Measurements from ENCODE around the gene TAF4B.

The TAF4B gene

DNA sequence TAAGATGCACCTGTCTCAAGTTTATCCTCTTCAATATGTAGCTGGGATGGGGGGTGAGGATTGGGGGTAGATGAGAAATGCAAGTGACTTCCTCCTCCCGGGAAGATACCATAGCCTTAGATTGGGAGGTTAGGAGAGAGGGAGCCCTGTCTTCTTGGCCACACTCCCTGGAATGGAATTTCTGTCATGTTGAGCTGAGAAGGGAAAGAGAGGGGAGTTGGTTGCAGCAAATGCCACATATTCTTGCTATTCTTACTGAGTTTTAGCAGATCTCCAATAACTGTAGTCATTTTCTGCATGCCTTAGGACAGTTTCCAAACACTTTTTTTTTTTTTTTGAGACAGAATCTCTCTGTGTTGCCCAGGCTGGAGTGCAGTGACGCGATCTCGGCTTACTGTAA, 35.9 kb downstream of the TAF4B start:
- no peak for TF ChIP-seq Cebpa-rat (IDR thresholded peaks at IDR 0.05)
- H3K27ac ChIP-seq, result no peak overlapping the region

DNA sequence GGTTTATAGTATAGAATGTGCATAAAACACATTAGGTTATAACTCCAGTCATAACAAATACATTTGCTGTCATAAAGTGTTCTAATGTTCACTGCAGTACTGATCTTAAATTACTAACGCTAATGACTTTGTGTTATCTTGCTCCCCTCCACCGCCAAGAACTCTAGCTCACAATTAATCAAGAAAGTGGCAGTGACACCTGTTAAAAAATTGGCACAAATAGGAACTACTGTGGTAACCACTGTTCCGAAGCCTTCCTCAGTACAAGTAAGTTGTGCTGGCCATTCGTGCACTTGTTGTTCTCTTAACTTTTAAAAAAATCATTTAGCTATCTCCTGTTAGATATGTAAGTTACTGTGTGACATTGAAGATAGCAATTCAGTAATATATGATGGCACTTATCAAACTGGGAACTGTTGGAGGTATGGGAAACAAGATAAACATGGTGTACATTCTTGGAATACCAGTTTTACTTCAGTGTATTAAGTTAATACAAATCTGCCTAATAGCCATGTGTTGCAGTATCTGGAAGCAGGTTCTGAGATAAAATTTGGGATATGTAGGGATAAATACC, 41.2 kb downstream of the TAF4B start:
- no peaks in the 10 kb centered on the region for H3K9me3 ChIP-seq
- no peaks in the 10 kb centered on the region for H3K4me1 ChIP-seq
- H3K4me2 ChIP-seq, result no peak overlapping the region
- no peak for TF ChIP-seq Cebpa-rat (IDR thresholded peaks at IDR 0.05)
- no peaks in the 10 kb centered on the region for H3K27me3 ChIP-seq
- no peak overlapping the region for H3K9ac ChIP-seq
- peaks cover 44% of the 10 kb centered on the region for H3K36me3 ChIP-seq
- no peak overlapping the region for H3K27ac ChIP-seq
- H3K4me3 ChIP-seq, result no peak overlapping the region
- peaks cover 24% of the 10 kb centered on the region for H4K20me1 ChIP-seq

More for the DNA sequence above, 35.9 kb downstream of the TAF4B start:
- Histone ChIP-seq H3K9ac (no peak overlapping the region), H3K36me3 (peaks cover 16% of the 10 kb centered on the region; the same call in 1 of the 2 replicates), H3K4me3 (no peak overlapping the region), H4K20me1 (peaks cover 25% of the 10 kb centered on the region), H3K9me3 (peaks cover 22% of the 10 kb centered on the region), H3K27me3 (no peaks in the 10 kb centered on the region), H3K4me1 (no peaks in the 10 kb centered on the region), H3K4me2 (no peak overlapping the region)

DNA sequence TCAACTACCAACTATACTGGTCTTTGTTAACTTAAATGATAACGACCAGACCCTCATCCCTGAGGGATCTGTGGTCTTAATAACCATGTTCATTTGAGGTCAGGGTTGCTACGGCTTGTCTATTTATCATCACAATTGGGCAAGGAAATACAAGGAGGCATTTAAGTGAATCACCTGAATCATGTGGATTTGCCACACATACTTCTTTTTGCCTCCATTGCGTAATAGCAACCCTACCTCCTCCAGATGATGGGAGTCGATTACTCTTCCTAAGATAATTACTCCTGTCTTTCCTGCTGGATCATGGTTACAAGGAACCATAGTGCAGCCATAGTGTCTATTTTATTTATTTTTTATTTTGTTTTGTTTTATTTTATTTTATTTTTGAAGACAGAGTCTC, 42.2 kb downstream of the TAF4B start:
- Histone ChIP-seq H3K4me1 (no peaks in the 10 kb centered on the region), H3K27ac (no peak overlapping the region)
- TF ChIP-seq Cebpa-rat (IDR thresholded peaks at IDR 0.05), result no peak

DNA sequence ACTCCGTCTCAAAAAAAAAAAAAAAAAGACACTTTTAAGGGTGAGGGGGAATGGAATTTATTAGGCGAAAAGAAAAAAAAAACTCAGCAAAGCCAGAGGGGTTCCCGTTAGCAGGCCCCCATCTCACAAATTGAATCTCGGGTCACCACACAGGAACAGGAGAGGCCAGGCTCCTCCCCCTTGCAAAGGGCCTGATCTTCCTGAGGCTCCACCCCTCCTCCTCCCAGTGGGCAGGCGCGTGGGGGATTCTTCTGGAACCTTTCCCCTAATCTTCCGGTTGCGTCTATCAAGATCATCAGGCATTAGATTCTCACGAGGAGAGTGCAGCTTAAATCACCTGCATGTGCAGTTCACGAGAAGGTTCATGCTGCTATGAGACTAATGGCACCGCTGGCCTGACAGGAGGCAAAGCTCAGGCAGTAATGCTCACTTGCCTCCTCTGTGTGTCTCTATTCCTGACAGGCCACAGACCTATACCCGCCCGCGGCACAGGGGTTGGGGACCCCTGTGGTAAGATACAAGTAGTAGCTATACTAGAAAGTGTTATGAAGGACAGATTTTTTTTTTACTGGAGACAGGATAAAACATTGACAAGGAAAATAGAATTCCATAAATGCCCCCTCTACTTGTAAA, 45.8 kb downstream of the TAF4B start:
- Histone ChIP-seq H3K9ac (no peak overlapping the region), H3K4me3 (no peak overlapping the region), H3K9me3 (no peaks in the 10 kb centered on the region), H3K27ac (no peak overlapping the region), H3K27me3 (no peaks in the 10 kb centered on the region), H3K4me1 (peaks cover 16% of the 10 kb centered on the region), H3K4me2 (no peak overlapping the region), H4K20me1 (no peaks in the 10 kb centered on the region), H3K36me3 (peaks cover 45% of the 10 kb centered on the region)
- TF ChIP-seq Cebpa-rat (IDR thresholded peaks at IDR 0.05), result no peak

More for the DNA sequence above, 42.2 kb downstream of the TAF4B start:
- no peaks in the 10 kb centered on the region for H3K27me3 ChIP-seq
- H4K20me1 ChIP-seq, result peaks cover 14% of the 10 kb centered on the region
- H3K4me2 ChIP-seq, result no peak overlapping the region
- no peak overlapping the region for H3K9ac ChIP-seq
- H3K4me3 ChIP-seq, result no peak overlapping the region
- peaks cover 44% of the 10 kb centered on the region for H3K36me3 ChIP-seq
- H3K9me3 ChIP-seq, result no peaks in the 10 kb centered on the region

DNA sequence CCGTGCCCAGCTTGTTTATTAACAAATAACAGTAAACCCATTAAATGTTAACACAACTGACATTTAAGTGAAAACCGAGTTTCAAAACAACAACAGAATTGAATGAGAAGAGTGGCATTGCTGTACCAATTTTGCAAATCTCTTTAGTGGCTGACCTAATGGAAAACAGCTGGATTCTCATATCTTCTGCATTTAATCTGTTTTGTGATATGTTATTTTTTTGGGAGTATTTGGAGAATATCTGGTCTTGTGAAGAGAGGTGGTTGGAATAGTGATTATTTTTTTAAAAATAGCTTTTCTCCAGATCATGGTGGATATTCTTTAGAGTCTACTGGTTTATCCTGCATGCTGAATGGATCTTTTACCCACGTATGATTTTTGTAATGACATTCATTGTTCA, 51.1 kb downstream of the TAF4B start:
- H3K9me3 ChIP-seq, result peaks cover 24% of the 10 kb centered on the region
- H3K4me1 ChIP-seq, result peaks cover 16% of the 10 kb centered on the region
- no peaks in the 10 kb centered on the region for H3K27me3 ChIP-seq
- no peaks in the 10 kb centered on the region for H4K20me1 ChIP-seq
- no peak overlapping the region for H3K4me2 ChIP-seq
- H3K27ac ChIP-seq, result no peak overlapping the region
- H3K4me3 ChIP-seq, result no peak overlapping the region
- TF ChIP-seq Cebpa-rat (IDR thresholded peaks at IDR 0.05), result no peak
- H3K36me3 ChIP-seq, result peaks cover 43% of the 10 kb centered on the region
- no peak overlapping the region for H3K9ac ChIP-seq

DNA sequence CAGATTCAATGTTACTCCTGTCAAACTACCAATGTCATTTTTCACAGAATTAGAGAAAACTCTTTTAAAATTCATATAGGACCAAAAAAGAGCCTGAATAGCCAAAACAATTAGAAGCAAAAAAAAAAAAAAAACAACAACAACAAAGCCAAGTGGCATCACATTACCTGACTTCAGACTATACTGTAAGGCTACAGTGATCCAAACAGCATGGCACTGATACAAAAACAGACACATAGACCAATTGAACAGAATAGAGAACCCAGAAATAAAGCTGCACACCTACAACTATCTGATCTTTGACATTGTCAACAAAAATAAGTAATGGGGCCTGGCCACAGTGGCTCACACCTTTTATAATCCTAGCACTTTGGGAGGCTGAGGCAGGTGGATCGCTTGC, 53.2 kb downstream of the TAF4B start:
- H3K36me3 ChIP-seq, result peaks cover 64% of the 10 kb centered on the region
- H4K20me1 ChIP-seq, result no peaks in the 10 kb centered on the region
- H3K27ac ChIP-seq, result no peak overlapping the region
- no peak for TF ChIP-seq Cebpa-rat (IDR thresholded peaks at IDR 0.05)
- H3K27me3 ChIP-seq, result no peaks in the 10 kb centered on the region
- H3K4me1 ChIP-seq, result peaks cover 8% of the 10 kb centered on the region
- H3K4me2 ChIP-seq, result no peak overlapping the region
- no peak overlapping the region for H3K4me3 ChIP-seq
- no peak overlapping the region for H3K9ac ChIP-seq
- peaks cover 38% of the 10 kb centered on the region for H3K9me3 ChIP-seq

DNA sequence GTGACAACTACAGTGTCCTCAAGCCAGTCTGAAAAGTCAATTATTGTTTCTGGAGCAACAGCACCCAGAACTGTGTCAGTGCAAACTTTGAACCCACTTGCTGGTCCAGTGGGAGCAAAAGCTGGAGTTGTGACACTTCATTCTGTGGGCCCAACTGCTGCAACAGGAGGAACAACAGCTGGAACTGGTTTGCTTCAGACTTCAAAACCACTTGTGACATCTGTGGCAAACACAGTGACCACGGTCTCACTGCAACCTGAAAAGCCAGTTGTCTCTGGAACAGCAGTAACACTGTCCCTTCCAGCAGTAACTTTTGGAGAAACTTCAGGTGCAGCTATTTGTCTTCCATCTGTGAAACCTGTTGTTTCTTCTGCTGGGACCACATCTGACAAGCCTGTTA, 59.8 kb downstream of the TAF4B start:
- no peaks in the 10 kb centered on the region for H3K27me3 ChIP-seq
- no peak overlapping the region for H3K4me2 ChIP-seq
- H3K36me3 ChIP-seq, result peaks cover 47% of the 10 kb centered on the region
- no peak overlapping the region for H3K4me3 ChIP-seq
- peaks cover 15% of the 10 kb centered on the region for H3K9me3 ChIP-seq
- no peak overlapping the region for H3K27ac ChIP-seq
- no peaks in the 10 kb centered on the region for H4K20me1 ChIP-seq
- no peak for TF ChIP-seq Cebpa-rat (IDR thresholded peaks at IDR 0.05)
- H3K4me1 ChIP-seq, result 0 out of 2 replicates have a peak, but pooled peaks cover 5% of the 10 kb centered on the region
- H3K9ac ChIP-seq, result no peak overlapping the region

DNA sequence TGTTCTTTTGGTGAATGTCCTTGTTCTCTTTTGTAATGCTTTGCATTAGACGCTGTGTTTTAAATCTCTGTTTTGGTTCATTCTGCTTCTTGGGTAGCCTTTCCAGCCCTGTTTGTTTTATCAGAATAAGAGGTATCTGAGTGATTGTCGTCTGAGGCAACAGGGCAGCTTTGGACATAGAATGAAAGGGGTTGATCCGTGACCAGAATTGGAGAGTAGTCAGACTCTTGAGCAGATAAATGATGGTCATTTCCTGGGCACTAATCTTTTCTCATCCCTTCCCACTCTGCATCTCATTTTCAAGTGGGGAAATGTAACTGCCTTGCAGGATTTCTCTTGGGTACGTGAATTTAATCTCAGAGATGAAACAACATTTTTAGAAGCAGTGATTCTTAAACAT, 61.4 kb downstream of the TAF4B start:
- Histone ChIP-seq H4K20me1 (no peaks in the 10 kb centered on the region), H3K4me2 (no peak overlapping the region), H3K36me3 (peaks cover 51% of the 10 kb centered on the region), H3K9ac (no peak overlapping the region), H3K4me3 (no peak overlapping the region), H3K9me3 (peaks cover 12% of the 10 kb centered on the region), H3K27me3 (no peaks in the 10 kb centered on the region), H3K4me1 (0 out of 2 replicates have a peak, but pooled peaks cover 5% of the 10 kb centered on the region), H3K27ac (no peak overlapping the region)
- TF ChIP-seq Cebpa-rat (IDR thresholded peaks at IDR 0.05), result no peak

DNA sequence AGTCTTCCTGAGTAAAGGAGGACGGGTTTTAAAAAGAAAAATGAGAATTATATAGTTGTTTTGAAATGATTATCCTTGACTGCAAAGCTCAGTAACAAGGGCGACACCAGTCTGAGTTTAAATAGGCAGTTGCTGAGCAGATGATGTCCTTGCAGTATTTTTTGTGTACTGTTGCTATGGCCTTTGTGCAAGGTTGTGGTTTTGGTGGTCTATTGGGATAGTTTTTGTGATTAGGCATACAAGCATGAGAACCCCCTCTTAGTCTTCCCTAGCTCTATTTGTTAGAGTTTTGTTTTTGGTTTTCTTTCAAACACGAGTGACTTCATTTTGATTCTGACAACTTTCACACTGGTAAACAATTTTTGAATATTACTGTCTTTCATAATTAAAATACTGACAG, 64.1 kb downstream of the TAF4B start:
- H3K9me3 ChIP-seq, result no peaks in the 10 kb centered on the region
- no peak overlapping the region for H3K27ac ChIP-seq
- H3K4me1 ChIP-seq, result 0 out of 2 replicates have a peak, but pooled peaks cover 5% of the 10 kb centered on the region
- H4K20me1 ChIP-seq, result no peaks in the 10 kb centered on the region
- no peak overlapping the region for H3K4me2 ChIP-seq
- H3K4me3 ChIP-seq, result no peak overlapping the region
- no peak for TF ChIP-seq Cebpa-rat (IDR thresholded peaks at IDR 0.05)
- no peaks in the 10 kb centered on the region for H3K27me3 ChIP-seq
- H3K9ac ChIP-seq, result no peak overlapping the region
- H3K36me3 ChIP-seq, result peaks cover 34% of the 10 kb centered on the region

DNA sequence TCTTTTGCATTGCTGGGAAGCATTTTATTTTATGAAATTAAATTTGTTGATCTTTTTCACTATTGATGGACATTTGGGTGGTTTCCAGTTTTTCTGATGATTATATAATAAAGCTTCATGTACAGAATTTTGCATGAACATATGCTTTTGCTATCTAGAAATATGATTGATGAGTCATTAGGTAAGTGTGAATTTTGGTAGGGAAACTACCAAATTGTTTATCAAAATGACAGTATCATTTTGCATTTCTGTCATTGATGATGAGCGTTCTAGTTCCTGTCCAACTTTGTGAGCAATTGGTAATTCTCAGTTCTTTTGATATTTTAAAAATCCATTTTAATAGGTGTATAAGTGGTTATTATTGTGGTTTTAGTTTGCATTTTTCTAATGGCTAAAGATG, 67.7 kb downstream of the TAF4B start:
- H3K4me3 ChIP-seq, result no peak overlapping the region
- H3K4me1 ChIP-seq, result 0 out of 2 replicates have a peak, but pooled peaks cover 5% of the 10 kb centered on the region
- peaks cover 12% of the 10 kb centered on the region for H3K36me3 ChIP-seq
- H3K4me2 ChIP-seq, result no peak overlapping the region
- H4K20me1 ChIP-seq, result no peaks in the 10 kb centered on the region
- no peak overlapping the region for H3K27ac ChIP-seq
- H3K27me3 ChIP-seq, result no peaks in the 10 kb centered on the region
- no peaks in the 10 kb centered on the region for H3K9me3 ChIP-seq
- no peak overlapping the region for H3K9ac ChIP-seq
- no peak for TF ChIP-seq Cebpa-rat (IDR thresholded peaks at IDR 0.05)

All from BLaER1 (cell line).